ENCODE results near the gene LRRN4.

Gene LRRN4

DNA sequence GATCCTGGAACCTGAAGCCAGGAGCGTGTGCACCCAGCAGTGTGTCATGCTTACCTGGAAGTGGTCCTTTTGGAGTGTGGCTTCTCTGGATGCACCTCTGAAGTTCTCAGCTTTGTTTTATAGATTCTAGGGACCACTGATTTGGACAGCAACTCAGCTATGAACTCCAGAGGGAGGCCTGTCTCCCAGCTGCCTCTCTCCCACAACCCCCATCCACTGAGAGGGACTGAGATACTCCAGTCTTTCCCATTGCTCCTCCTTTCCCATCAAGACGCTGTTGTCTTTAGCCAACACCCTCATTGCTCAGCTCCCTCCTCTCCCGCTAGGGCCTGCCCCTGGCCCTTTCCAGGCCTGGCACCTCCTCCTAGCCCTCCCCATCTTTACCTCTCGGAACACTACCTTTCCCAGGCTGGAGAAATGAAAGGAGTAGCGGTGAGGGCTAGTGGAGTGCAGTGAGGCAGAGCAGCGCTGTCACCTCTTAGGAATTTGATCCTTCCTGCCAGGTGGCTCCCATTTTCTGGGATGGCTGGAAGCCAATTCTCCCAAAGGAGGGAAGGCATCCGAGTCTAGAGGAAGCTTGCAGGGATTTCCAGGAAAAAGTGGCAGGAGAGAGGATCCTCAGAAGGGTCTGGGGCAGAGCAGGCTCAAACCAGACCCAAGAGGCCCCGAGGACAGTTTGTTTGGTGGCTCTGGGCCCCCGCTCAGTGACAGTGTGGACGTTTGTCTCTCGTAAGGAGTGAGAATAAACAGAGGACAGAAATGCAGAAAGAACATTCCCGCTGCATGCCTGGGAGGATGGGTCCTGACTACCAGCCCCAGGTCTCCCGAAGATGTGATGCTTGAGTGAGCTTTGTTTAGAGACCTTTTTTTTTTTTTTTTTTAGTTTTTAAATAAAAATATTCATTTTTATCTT, at the start of gene LRRN4:
TSS of gene LRRN4 (minus strand) at position 285 of the 913 bp plus-strand sequence. CDS start 1,261 bp downstream, outside the sequence.
- no peak for DNase-seq (ENCODE audit: low read depth in 2 of 2)

DNA sequence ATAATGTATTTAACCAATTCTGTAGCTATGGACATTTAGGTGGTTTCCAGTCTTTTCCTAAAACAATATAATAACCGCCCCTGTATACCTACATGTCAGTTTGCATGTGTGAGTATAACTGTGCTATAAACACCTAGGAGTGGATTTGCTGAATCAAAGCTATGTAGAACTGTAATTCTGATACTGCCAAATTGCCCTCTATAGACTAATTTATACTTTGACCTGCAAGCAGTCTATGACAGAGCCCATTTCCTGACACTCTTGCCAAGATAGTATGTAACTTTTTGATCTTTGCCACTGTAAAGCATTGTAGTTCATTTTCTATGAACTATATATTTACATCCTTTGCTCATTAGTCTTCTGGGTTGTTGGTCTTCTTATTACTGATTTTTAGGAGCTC, 49.4 kb upstream of the LRRN4 start:
- DNase-seq (ENCODE audit: low read depth in 2 of 2): no peak

DNA sequence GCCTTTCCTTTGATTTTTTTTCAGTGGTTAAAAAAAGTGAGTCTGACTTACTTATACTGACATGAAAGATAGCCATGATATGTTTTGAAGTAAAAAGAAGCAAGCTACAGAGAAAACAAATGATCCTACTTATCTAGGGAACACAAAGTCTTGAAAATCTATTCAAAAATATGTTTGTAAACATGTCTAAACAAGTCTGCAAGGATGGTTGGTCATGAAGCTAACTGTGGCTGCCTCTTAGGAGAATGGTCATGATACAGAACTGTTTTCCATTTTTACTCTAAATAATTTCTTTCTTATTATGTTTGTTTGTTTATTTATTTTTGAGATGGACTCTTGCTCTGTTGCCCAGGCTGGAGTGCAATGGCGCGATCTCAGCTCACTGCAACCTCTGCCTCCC, 47.5 kb upstream of the LRRN4 start:
- DNase-seq (ENCODE audit: low read depth in 2 of 2): no peak

DNA sequence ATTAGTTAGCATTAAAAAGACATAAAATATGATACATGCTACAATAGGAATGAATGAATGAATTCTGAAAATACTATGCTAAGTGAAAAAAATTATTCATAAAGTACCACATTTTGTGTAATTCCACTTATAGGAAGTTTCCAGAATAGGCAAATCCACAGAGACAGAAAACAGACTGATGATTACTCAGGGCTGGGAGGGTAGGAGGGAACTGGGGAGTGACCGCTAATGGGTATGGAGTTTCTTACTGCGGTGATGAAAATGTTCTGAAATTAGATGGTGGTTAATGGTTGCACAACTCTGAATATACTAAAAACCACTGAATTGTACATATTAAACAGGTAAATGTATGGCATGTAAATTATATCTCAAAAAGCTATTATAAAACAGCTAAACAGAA, 46.4 kb upstream of the LRRN4 start:
- no peak for DNase-seq (ENCODE audit: low read depth in 2 of 2)

DNA sequence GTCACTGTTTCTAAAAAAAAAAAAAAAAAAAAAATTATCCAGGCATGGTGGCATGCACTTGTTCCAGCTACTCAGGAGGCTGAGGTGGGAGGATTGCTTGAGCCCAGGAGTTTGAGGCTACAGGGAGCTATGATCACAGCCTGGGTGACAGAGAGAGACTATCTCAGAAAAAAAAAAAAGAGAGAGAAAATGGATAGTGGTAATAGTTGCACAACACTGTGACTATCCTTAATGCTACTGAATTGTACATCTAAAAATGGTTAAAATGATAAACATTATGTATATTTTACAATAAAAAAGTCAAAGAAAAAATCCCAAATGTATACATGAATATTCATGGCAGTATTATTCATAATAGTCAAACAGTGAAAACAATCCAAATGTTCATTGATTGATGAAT, 46.0 kb upstream of the LRRN4 start:
- DNase-seq (ENCODE audit: low read depth in 2 of 2): no peak

DNA sequence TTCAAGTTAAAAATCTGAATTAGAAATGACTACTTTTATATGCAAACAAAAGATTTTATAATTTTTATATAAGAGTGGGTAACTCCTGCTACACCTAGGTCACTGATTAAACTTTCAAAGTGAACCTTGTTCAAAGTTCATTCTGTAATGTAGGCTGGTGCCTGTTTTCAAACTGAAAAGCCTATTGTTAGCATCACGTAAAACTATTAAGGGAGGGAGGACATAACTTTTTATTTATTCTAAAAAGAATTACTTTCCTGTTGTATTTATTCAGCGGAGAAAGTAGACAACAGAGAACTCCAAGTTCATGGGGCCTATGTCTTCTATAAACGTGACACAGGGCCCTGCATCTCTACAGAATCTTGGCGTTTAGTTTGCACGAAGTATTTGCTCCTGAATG, 41.5 kb upstream of the LRRN4 start:
- no peak for DNase-seq (ENCODE audit: low read depth in 2 of 2)

DNA sequence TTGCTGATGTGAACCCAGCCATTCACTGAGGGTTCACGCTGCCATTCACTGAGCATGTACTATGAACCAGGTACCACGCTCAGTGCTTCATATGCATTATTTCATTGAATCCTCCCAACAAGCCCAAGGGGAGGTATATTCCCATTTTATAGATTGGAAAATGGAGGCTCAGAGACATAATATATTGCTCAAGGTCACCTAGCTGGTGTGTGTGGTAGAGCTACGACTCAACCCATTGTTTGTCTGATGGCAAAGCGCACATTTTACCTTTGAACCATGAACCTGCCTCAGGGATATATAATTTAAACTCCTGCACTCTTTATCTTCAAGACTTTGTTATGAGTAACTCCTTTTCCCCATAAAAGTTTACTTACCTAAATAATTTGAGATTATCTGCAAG, 40.7 kb upstream of the LRRN4 start:
- DNase-seq (ENCODE audit: low read depth in 2 of 2): no peak

DNA sequence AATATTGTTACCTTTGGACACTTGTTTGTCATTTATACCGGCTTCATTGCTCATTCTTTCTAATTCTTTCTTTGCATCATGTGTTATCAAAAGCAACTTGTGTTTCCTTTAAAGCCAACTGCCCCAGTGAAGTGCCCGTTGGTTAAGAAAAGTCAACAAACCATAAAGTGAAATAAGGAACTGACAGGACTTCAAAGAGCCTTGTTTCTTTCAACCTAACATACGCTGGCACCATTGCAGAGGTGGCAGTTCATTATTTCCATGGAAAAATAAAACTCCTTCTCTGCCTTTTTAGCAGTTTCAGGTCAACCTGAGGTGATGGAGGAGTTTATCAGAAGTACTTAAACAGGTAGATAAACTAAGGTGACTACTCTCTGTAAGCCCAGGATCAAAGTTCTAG, 40.2 kb upstream of the LRRN4 start:
- DNase-seq (ENCODE audit: low read depth in 2 of 2): no peak

DNA sequence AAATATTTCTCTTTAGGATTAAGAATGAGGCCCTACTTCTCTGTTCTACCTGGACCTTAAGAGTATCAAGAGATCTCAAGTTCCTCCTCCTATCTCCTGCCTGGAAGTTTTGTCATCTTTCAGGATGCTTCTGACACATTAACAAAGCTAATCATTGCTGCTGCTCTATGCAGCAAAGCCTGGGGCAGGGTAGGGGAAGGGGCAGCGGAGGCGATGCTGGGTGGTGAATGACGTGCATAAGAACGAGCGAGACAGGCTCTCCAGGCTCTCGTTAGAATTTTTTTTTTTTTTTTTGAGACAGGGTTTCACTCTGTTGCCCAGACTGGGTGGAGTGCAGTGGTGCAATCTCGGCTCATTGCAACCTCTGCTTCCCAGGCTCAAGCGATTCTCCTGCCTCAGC, 37.8 kb upstream of the LRRN4 start:
- no peak for DNase-seq (ENCODE audit: low read depth in 2 of 2)

DNA sequence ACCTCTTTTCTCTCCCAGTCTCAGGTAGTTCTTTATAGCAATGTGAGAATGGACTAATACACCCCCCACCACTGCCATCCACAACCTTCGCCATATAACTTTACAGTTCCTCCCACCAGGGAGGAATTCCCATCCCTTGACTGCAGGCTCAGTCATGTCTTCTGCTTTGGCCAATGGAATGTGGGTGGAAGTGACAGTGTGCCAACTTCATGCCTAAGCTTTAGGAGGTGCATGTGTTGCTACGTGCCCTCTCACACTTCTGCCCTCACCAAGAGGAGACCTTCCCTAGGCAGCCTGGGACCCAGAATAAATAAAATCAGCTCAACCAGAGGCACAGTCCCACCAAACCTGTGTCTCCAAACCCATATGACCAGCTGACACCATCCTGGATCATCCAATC, 33.0 kb upstream of the LRRN4 start:
- DNase-seq (ENCODE audit: low read depth in 2 of 2): no peak

DNA sequence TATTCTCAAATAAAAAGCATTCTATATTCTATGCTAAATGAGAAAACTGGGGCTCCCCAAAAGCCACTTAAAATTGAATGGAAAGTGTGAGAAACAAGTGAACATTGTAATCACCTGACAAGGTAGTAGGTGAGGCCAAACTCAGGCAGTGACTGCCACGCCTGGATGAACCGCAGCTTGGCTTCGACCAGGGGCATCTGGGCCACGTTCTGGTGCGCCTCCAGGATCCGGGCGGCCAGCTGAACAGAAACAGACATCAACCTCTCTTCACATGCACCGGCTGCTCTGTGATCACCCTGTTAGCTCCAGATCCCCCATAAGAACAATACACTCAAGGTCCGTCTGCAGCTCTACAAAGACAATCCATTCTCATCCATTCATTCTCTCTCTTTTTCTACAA, 30.1 kb upstream of the LRRN4 start:
- DNase-seq (ENCODE audit: low read depth in 2 of 2): no peak

DNA sequence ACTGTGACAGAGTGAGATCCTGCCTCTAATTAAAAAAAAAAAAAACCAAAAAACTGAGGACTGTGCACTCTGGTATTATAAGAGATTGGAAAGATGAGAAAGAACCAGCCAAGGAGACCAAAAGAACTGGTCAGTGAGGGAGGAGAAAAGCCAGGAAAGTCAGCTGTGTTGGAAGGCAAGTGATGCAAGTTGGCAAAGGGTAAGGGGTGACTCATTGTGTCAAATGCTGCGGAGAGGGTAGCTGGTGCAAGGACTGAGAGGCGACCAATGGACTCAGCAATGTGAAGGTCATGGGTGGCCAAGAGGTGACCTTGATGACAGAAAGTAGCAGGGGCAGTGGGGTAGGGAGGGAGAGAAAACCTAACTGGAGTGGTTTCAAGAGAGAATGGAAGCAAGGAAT, 27.4 kb upstream of the LRRN4 start:
- no peak for DNase-seq (ENCODE audit: low read depth in 2 of 2)

DNA sequence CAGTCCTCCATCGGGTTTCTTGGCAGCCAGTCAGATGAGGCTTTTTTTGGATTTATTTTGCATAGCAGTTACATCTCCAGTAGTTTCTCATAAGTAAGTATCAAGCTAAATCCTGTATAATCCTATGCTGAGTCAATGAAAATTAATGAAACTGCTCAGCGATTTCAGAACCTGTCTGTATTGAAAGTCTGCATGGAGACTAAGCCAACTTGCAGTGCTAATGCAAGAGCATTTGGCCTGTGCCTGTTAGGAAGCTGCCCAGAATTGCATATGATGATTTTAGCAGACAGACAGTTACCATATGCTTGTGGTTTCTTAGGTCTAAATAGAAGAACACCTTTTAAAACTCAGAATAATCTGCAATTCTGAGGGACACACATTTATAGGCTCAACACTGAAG, 25.2 kb upstream of the LRRN4 start:
- no peak for DNase-seq (ENCODE audit: low read depth in 2 of 2)

DNA sequence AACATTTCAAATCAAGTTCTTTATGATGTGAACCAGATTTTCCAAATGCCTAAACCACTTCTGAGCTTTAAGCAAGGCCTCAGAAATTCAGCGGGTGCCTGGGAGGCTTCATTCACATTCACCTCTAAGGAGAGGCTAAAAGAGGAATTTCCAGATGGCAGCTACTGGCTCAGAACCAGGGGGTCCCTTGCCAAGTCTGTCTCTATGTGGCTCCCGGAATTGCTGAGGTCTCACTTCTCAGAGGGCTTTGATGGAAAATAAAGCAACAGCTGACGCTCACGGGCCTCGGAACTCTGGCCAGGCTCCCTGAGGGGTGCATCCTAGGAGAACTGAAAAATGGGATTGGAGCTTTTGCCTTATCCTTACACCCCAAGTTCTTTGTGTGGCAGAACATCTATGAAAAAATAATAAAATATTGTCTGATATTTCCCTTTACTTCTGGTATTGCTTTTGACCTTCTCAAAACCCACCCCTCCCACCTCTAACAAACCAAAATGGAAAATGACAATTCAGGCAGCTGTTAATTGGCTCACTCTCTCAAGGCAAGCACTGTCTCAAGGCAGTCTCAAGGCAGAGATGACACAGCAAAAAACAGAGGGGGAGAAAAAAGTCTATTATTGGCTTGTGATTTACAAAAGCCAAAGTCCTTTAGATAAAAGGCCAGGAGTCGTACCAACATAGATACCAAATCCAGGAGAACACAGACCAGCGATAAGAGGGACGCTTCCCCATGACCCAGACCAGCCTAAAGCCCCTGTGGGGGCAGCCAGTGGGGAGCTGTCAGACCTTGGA, 21.8 kb upstream of the LRRN4 start:
- DNase-seq (ENCODE audit: low read depth in 2 of 2): no peak

DNA sequence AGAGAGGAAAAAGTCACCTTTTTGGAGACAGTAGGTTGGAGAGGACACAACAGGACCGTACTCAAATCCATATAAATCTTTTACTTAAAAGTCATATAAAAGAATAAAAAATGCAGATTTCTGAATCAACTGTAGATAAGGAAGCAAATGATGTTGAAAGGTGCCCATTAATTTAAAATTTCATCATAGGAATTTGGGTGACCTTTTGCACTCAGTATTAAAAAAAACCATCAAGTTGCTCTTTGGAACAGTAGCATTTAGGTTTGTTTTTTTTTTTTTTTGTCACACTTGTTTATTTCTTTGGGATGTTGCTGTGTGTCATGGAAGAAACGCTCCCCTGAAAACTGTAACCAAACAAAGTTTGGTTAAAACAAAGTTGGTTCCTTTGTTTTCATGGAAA, 20.9 kb upstream of the LRRN4 start:
- no peak for DNase-seq (ENCODE audit: low read depth in 2 of 2)

DNA sequence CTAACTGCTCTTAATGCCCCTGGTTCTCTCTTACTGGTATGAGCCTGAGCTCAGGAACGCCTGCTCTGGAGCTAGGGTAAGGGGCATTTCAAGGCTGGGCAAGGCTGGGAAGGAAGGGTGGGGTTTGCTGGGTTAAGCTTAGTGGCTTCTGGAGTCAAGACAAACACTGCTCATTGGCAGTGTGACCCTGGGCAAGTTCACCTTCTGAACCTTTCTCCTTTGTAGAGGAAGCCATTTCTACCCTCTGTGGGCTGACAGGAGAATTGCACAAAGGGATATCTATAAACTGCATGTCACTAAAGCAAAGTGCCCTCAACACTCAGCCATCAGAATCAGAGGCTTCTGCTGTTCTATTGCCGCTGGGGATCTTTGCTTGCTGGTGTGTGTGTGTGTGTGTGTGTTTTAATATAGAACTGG, 20.3 kb upstream of the LRRN4 start:
- no peak for DNase-seq (ENCODE audit: low read depth in 2 of 2)

DNA sequence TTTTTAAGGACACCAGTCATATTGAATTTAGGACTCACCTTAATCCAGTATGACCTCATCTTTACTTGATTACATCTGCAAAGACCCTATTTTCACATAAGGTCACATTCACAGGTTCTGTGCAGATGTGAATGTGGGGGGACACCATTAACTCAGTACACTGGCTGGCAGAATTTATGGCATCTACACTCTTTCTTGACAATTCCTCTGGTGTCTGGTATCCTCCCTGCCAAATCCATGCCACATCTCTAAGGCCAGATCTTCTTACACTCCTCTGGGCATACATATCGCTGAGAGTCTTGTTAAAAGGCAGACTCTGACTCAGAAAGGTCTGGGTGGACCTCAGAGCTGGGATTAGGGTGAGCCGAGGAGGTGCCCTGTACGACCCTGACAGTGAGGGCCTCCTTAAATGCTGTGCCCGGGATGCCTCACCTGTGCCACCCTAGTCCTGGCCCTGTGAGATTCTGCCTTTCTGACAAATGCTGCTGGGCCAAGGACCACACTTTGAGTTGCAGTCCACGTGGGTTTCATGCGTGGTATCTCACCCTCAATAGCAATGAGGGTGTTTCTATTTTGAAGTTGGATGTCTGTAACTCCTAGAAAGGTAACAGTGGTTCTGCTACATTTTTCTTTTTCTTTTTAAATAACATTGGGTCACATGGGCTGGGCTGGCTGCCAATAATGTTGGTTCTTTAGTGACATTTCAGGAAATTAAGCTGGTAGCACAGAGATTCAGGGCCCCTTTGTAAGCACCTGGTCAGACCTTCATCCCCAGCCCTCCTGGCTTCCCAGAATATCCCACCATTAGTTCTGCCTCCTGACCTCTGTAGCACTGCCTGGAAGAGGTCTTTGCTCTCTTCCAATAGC, 17.2 kb upstream of the LRRN4 start:
- no peak for DNase-seq (ENCODE audit: low read depth in 2 of 2)

DNA sequence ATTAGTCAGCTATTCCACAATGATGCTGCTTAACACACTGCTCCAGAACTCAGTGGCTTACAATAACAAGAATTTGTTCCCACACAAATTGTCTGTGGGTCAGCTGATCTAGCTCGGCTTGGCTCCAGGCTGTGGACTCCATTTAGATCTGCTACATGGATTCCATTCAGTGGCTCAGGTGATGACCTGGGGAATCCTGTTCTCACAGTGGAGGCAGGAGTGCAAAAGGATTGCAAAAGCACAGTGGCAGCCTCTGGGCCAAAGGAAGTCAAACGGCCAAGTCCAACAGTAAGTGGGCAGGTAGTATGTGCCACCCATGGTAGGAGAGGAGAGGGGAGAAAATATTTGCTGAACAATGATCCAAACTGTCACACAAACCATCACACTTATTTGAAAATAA, 15.8 kb upstream of the LRRN4 start:
- no peak for DNase-seq (ENCODE audit: low read depth in 2 of 2)

DNA sequence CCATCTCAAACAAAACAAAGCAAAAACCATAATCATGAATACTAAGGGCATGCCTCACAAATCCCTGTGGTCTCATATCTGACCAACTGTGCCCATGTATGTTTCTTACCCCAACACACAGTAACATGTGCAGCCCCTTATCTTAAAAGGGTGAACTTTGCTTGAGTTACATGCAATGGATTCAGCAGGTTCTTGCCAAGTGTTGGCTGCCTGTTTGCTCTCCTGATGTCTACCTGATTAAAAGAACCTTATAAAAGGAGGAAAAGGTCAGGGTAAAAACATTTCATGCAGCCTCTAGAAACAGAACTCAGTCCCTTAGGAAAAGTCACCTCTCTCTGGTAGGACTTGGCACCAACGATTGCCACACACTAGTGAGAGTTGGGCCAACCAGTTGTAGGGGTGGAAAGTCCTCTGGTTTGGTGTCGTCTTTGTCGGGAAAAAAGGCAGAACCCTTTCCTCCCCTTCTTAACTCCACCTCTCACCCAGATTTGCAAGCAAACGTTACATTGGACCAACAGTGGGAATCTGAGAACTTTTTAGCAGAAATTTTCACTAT, 14.0 kb upstream of the LRRN4 start:
- no peak for DNase-seq (ENCODE audit: low read depth in 2 of 2)

DNA sequence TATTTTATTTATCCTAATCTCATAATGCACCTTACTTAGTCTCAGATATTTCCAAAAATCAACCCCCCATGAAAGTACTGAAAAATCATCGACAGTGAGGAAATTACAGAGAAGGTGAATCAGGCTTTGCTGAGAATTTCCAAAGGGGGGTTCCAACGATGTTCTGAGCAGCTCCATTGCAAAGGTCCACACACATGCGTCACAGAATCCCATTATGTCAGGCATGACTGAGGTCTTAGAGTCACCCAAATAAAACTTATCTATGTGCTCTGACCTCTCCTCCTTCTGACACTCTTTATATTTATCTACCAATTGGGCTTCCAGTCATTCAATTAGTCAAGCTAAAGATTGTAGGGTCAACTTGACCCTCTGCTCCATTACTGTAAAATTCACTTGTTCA, 12.7 kb upstream of the LRRN4 start:
- DNase-seq (ENCODE audit: low read depth in 2 of 2): no peak

DNA sequence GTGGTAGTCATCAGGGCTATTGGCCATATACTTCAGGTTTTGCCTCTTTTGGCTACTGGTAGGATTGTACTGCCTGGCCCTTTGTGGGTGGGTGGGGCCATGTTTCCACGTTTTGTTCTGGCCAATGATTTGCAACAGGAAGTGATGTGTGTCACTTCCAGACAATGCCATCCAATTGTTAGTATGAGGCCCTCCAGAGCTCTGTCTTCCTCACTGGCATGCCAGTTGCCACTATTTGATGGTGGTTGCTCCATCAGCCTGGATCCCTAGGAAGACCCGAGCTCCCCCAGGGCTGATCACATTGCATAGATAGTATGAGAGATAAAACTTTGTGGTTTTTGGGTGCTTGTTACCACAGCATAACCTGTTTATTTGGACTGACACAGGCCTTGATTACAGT, 7.7 kb upstream of the LRRN4 start:
- DNase-seq (ENCODE audit: low read depth in 2 of 2): no peak

DNA sequence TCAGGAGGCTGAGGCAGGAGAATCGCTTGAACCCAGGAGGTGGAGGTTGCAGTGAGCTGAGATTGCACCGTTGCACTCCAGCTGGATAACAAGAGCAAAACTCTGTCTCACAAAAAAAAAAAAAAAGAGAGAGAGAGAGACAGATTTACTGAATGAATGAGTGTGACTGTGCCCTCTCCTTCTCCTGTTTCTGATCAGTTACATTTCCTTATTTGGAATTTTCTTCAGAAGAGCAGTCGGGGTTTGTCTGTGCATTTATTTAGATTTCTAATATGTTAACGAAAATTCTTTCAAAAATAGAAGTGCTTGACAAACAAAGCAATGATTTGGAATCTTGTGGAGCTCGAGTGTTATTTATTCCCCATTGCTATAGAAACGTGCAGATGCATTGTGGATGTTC, 6.4 kb upstream of the LRRN4 start:
- no peak for DNase-seq (ENCODE audit: low read depth in 2 of 2)
